ENCODE results near the gene ARL5A.

ARL5A gene

DNA sequence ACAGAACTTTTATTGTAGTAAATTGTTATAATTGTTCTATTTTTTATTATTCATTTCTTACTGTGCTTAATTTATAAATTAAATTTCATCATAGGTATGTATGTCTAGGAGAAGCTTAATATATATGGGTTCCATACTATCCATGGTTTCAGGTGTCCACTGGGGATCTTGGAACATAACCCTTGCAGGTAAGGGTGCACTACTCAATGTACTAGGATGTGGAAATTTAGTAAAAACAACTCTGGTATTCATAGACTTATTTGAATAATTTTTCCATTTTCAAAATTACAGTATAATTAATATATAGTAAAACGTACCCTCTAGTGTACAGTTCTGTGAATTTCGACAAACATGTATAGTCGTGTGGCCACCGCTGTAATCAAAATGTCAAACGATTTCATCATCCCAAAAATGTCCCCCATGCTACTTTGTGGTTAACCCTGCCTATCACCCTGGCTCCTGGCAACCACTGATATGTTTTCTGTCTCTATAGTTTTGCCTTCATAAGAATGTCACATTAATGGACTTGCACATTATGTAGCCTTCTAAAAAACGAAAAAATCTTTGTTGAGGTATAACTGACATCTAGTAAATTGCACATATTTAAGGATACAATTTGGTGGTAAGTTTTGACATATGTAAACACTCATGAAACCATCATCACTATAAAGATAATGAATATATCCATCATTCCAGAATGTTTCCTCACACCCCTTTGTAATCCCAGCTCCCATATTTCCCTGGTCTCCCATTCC is 45.7 kb downstream of the ARL5A start:
- H3K9me2 ChIP-seq (replicated peaks; ENCODE audit: insufficient read depth, low read length): no peaks in the 10 kb centered on the region
- H3K4me2 ChIP-seq (ENCODE audit: low read depth, low read length): no peak overlapping the region
- no peaks in the 10 kb centered on the region; the same call in 1 of the 2 replicates for H3K36me3 ChIP-seq (replicated peaks; ENCODE audit: insufficient read depth, low read length)
- no peak overlapping the region for H3K27ac ChIP-seq (ENCODE audit: low read length)
- TF ChIP-seq EZH2phosphoT487 (IDR thresholded peaks at IDR 0.05; ENCODE audit: low read length) (no peak), EZH2 (optimal IDR thresholded peaks at IDR 0.05; ENCODE audit: low read depth, low read length) (no peak)
- TF ChIP-seq, protein P1, sequence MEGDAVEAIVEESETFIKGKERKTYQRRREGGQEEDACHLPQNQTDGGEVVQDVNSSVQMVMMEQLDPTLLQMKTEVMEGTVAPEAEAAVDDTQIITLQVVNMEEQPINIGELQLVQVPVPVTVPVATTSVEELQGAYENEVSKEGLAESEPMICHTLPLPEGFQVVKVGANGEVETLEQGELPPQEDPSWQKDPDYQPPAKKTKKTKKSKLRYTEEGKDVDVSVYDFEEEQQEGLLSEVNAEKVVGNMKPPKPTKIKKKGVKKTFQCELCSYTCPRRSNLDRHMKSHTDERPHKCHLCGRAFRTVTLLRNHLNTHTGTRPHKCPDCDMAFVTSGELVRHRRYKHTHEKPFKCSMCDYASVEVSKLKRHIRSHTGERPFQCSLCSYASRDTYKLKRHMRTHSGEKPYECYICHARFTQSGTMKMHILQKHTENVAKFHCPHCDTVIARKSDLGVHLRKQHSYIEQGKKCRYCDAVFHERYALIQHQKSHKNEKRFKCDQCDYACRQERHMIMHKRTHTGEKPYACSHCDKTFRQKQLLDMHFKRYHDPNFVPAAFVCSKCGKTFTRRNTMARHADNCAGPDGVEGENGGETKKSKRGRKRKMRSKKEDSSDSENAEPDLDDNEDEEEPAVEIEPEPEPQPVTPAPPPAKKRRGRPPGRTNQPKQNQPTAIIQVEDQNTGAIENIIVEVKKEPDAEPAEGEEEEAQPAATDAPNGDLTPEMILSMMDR (IDR thresholded peaks at IDR 0.05; ENCODE audit: low read length): no peak
- DNase-seq: no peak
- H3K27me3 ChIP-seq (replicated peaks; ENCODE audit: insufficient read depth, low read length): no peaks in the 10 kb centered on the region
- no peak overlapping the region for H2AFZ ChIP-seq (ENCODE audit: low read length)
- H3F3A ChIP-seq (ENCODE audit: insufficient read depth, low read length): no peaks in the 10 kb centered on the region
- no peaks in the 10 kb centered on the region for H3K4me1 ChIP-seq (ENCODE audit: low read length)
- H3K9ac ChIP-seq (ENCODE audit: low read length): no peak overlapping the region
- H3K79me2 ChIP-seq (ENCODE audit: low read length): no peaks in the 10 kb centered on the region
- H3K9me3 ChIP-seq (replicated peaks; ENCODE audit: insufficient read depth, low read length): no peaks in the 10 kb centered on the region
- H4K20me1 ChIP-seq (ENCODE audit: insufficient read depth, low read length): no peaks in the 10 kb centered on the region
- no peak overlapping the region for H3K4me3 ChIP-seq (ENCODE audit: low read length)

DNA sequence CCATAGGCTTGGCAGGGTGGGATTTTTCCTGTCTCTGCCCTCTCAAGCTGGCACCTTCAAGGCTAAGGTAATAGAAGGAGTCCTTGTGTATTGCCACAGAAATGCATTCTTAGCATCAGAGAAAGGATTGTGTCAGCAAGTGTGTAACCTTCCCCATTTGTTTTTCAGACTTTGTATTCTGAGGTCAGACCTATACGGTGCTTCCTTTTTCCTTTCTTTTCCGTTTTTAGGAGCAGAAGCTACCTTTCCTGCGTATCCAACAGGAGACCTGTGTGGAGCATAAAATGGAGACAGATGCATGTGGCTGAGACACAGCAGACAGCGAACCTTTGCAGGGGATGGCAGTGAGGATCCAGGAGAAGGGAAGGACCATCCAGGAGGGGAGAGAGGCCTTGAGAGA is 46.6 kb downstream of the ARL5A start:
- no peak overlapping the region for H3K9ac ChIP-seq (ENCODE audit: low read length)
- H3K9me3 ChIP-seq (replicated peaks; ENCODE audit: insufficient read depth, low read length): no peaks in the 10 kb centered on the region
- H3K36me3 ChIP-seq (replicated peaks; ENCODE audit: insufficient read depth, low read length): no peaks in the 10 kb centered on the region; the same call in 1 of the 2 replicates
- no peak overlapping the region for H3K4me2 ChIP-seq (ENCODE audit: low read depth, low read length)
- H3K27me3 ChIP-seq (replicated peaks; ENCODE audit: insufficient read depth, low read length): no peaks in the 10 kb centered on the region
- TF ChIP-seq, protein P1 (IDR thresholded peaks at IDR 0.05; ENCODE audit: low read length): no peak
- TF ChIP-seq EZH2 (optimal IDR thresholded peaks at IDR 0.05; ENCODE audit: low read depth, low read length): no peak
- TF ChIP-seq EZH2phosphoT487 (IDR thresholded peaks at IDR 0.05; ENCODE audit: low read length): no peak
- no peak overlapping the region for H3K27ac ChIP-seq (ENCODE audit: low read length)
- H4K20me1 ChIP-seq (ENCODE audit: insufficient read depth, low read length): no peaks in the 10 kb centered on the region
- no peak for DNase-seq
- H3F3A ChIP-seq (ENCODE audit: insufficient read depth, low read length): no peaks in the 10 kb centered on the region
- no peak overlapping the region for H2AFZ ChIP-seq (ENCODE audit: low read length)
- no peaks in the 10 kb centered on the region for H3K9me2 ChIP-seq (replicated peaks; ENCODE audit: insufficient read depth, low read length)
- no peaks in the 10 kb centered on the region for H3K79me2 ChIP-seq (ENCODE audit: low read length)
- no peaks in the 10 kb centered on the region for H3K4me1 ChIP-seq (ENCODE audit: low read length)
- H3K4me3 ChIP-seq (ENCODE audit: low read length): no peak overlapping the region

DNA sequence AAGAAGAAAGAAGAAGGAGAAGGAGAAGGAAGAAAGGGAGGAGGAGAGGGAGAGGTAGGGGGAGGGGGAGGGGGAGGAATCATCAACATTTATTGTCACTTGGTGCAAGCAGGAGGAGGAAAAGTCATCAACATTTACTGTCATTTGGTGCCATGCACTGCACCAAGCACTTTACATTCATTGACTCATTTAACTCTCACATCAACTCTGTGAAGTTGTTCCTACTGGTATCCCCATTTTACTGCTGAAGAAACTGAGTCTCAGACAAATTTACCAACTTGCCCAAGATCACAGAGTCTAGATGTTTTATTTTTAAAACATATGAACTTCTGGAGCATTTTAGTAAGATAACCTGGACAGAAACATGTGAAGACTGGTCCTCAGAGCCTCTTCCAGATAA is 47.3 kb downstream of the ARL5A start:
- Histone ChIP-seq H3K79me2 (ENCODE audit: low read length) (no peaks in the 10 kb centered on the region), H3K36me3 (replicated peaks; ENCODE audit: insufficient read depth, low read length) (no peaks in the 10 kb centered on the region; the same call in 1 of the 2 replicates), H3K9me3 (replicated peaks; ENCODE audit: insufficient read depth, low read length) (no peaks in the 10 kb centered on the region), H3F3A (ENCODE audit: insufficient read depth, low read length) (no peaks in the 10 kb centered on the region), H3K4me2 (ENCODE audit: low read depth, low read length) (no peak overlapping the region), H2AFZ (ENCODE audit: low read length) (no peak overlapping the region), H3K4me3 (ENCODE audit: low read length) (no peak overlapping the region), H3K9ac (ENCODE audit: low read length) (no peak overlapping the region), H4K20me1 (ENCODE audit: insufficient read depth, low read length) (no peaks in the 10 kb centered on the region), H3K27me3 (replicated peaks; ENCODE audit: insufficient read depth, low read length) (no peaks in the 10 kb centered on the region), H3K4me1 (ENCODE audit: low read length) (no peaks in the 10 kb centered on the region), H3K27ac (ENCODE audit: low read length) (no peak overlapping the region), H3K9me2 (replicated peaks; ENCODE audit: insufficient read depth, low read length) (no peaks in the 10 kb centered on the region)
- TF ChIP-seq, protein P1 (IDR thresholded peaks at IDR 0.05; ENCODE audit: low read length): no peak
- TF ChIP-seq EZH2 (optimal IDR thresholded peaks at IDR 0.05; ENCODE audit: low read depth, low read length): no peak
- TF ChIP-seq EZH2phosphoT487 (IDR thresholded peaks at IDR 0.05; ENCODE audit: low read length): no peak
- DNase-seq: no peak
